Activated CD4-positive, CD25-positive, alpha-beta regulatory T cell treated with anti-CD3 and anti-CD28 coated beads, Interleukin-2, amount 50 U/mL, for 16 hours (primary cell): ENCODE measurements around the gene ASMT.
"Not testable (repeated sequence)": the region's sequence is repeated elsewhere in the genome, so short reads cannot be mapped to it uniquely, and the experiment has no call there.

Experiments used
- DNase-seq: peaks from one replicate; pipeline ENCODE4 v3.0.0-alpha.2; 2020; ENCODE audit warnings: low read depth, low spot score

Gene ASMT, protein sequence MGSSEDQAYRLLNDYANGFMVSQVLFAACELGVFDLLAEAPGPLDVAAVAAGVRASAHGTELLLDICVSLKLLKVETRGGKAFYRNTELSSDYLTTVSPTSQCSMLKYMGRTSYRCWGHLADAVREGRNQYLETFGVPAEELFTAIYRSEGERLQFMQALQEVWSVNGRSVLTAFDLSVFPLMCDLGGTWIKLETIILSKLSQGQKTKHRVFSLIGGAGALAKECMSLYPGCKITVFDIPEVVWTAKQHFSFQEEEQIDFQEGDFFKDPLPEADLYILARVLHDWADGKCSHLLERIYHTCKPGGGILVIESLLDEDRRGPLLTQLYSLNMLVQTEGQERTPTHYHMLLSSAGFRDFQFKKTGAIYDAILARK

DNA sequence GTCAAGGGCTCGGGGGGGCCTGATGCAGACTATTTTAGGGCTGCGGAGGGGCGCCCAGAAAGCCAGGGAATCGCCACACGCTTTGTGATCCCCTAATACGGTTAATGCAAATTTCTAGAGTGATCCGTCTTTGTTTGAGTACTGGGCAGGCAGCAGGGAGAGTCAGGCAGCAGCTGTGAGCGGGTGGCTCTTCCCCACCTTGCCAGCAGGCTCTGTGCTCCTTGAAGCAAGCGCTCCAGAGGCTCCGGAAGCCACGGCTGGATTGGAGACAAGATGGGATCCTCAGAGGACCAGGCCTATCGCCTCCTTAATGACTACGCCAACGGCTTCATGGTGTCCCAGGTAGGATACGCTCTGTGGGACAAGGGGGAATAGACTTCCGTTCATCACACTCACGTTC is at the start of gene ASMT:
Gene ASMT, plus strand, starts transcription at position 133 of the 400 bp plus-strand sequence. Its CDS starts 141 bp downstream, at position 274.
- DNase-seq, result no peak

DNA sequence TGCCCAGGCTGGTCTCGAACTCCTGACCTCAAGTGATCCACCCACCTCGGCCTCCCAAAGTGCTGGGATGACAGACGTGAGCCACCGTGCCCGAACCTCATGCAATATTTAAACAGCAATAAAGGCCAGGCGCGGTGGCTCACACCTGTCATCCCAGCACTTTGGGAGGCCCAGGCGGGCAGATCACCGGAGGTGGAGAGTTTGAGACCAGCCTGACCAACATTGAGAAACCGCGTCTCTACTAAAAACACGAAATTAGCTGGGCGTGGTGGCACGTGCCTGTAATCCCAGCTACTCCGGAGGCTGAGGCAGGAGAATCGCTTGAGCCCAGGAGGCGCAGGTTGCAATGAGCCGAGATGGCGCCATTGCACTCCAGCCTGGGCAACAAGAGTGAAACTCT is 40.7 kb upstream of the ASMT start:
- DNase-seq, result not testable (repeated sequence)

DNA sequence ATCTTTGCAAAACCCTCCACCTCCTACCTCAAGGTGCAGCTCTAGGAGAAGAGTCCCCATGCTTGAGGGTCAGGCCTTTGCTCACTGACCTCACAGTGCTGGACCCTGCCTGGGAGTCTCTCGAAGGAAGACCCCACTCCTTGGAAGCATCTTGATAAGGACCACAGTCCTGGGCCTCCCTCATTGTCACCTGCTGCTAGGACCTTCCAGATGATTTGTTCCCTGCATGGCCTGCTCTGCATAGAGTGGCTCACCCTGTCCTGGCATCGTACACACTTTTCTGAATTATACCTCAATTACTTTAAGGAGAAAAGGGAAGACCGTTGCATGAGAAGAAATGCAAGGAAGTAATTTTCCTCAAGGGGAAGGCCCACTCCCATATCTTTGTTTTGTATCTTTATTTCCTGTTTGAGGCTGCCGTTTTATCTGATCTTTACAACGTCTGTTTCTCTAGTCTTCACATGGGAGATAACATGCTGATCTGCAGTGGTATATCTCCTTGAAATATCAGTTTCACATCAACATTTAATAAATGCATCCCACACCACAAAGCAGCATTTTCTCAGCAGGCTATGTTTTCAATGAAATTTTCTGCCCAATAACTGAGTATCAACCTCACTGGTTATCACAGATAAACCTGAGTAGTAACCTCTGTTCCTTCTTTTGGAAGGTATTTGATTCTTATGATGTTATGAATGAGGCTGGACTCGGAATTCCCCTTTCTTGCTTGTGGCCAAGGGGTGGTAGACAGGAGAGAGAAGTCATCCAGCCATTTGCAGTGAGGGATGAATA is 38.5 kb upstream of the ASMT start:
- no peak for DNase-seq

DNA sequence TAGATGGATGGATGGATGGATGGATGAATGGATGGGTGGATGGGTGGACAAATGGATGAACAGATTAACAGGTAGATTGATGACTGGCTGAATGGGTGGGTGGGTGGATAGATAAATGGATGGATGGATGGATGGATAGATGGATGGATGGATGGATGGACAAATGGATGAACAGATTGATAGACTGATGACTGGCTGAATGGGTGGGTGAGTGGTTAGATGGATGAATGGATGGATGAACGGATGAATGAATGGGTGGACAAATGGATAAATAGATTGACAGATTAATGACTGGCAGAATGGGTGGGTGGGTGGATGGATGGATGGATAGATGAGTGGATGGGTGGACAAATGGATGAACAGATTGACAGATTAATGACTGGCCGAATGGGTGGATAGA is 37.0 kb upstream of the ASMT start:
- no peak for DNase-seq

DNA sequence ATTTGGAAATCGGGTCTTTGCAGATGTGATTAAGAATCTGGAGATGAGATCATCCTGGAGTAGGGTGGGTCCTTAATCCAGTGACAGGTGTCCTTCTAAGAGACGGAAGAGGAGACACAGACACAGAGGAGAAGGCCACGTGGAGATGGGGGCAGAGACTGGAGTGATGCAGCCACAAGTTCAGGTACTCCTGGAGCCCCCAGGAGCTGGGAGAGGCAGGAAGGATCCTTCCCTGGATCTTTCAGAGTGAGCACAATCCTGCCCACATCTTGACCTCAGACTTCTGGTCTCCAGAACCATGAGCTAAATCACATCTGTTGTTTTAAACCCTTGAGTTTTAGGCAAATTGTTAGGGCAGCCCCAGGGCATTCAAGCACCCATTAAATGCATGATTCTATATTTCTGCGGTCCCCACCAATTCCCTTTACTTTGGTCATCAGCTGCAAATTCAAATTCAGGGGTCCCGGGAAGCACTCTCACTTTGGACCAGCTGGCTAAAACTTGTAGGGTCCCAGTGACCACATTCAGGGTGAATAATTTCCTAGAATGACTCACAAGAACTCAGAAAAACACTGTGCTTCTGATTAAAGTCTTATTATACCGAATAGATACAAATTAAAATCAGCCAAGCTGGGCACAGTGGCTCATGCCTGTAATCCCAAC is 36.2 kb upstream of the ASMT start:
- no peak for DNase-seq

DNA sequence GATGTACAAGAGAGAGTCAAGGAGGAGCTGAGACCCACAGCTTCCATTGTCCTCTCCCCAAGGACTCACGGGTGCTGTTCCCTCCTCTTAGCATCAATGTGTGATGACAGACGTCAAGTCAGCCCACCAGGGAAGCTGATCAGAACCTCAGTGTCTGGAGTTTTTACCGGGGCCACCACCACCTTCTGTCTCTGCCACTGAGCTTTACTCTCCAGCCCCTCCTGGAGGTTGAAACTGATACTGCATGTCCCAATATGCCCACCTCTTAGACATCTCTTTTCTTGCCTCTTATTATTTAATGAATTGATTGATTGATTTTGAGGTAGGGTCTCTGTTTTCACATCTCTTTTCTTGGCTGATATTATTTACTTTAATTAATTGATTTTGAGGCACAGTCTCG is 33.7 kb upstream of the ASMT start:
- peak; percentile 40 for DNase-seq

DNA sequence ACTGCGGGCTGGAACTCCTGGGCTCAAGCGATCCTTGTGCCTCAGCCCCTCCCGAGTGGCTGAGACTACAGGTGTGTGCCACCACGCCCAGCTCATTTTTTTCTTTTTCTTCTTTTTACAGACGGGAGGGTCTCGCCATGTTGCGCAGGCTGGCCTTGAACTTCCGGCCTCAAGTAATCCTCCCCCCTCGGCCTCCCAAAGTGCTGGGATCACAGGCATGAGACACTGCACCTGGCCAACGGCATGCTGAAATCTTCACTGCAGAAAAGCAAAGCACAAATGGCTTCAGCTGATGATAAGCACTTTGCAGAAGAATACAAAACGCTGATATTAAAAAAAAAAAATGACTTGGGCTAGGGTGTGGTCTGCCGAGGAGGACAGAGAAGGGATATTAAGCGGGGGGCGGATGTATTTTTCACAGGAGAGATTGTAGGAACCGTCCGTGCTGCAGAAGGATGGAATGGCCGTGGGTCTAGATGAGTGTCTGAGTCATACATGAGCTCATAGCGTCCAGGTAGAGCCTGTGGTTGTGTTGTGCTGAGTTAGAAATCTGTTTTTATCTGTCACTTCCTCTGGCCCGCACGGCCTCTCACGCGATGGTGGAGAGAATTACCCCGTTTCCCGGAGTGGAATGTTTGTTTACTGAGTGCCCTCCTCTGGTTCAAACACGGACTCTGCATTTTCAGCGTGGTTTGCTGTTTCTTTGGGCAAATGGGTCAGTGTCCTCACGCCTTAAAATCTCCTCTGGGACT is 32.0 kb upstream of the ASMT start:
- peak; percentile 37 for DNase-seq

DNA sequence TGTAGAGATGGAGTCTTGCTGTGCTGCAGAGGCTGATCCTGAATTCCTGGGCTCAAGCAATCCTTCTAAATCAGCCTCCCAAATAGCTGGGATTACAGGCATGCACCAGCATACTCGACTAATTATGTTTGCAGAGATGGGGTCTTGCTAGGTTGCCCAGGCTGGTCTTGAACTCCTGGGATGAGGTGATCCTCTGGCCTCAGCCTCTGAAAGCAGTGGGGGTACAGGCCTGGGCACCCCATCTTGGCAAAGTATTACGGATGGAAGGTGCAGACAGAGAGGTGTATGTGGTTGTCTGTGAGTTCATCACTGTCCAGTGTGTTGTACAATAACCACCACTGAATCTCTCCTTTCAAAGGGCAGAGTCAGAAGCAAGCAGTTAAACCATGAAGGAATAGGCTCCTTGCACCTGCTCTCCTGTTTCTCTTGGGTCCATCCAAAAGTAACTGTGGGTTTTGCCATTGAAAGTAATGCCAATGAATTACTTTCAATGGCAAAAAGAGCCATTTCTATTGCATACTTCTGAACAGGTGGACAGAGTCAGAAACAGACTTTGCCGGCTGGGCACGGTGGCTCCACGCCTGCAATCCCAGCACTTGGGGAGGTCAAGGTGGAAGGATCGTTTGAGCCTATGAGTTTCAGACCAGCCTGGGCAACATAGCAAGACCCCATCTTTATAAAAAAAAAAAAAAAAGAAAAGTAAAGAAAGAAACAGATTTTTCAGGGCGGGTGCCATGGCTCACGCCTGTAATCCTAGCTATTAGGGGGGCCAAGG is 30.4 kb upstream of the ASMT start:
- no peak for DNase-seq

DNA sequence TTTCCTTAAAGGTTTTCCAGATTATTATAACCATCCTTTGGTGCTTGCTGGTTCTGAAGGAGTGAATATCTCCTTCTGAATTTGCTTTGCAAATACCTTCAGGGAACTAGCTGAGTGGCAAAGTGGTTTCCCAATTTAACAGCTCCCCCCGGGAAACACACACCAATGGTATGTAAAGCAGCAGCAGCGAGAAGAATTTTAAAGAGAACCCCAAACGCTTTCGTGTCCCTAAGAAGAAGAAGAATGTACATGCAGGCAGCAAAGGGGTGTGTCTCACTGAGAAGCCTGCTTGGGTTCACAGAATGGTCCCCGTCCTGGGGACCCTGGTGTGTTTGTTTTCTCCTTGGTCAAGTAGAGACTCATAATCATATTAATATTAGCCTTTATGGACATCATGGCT is 27.7 kb upstream of the ASMT start:
- DNase-seq, result no peak

DNA sequence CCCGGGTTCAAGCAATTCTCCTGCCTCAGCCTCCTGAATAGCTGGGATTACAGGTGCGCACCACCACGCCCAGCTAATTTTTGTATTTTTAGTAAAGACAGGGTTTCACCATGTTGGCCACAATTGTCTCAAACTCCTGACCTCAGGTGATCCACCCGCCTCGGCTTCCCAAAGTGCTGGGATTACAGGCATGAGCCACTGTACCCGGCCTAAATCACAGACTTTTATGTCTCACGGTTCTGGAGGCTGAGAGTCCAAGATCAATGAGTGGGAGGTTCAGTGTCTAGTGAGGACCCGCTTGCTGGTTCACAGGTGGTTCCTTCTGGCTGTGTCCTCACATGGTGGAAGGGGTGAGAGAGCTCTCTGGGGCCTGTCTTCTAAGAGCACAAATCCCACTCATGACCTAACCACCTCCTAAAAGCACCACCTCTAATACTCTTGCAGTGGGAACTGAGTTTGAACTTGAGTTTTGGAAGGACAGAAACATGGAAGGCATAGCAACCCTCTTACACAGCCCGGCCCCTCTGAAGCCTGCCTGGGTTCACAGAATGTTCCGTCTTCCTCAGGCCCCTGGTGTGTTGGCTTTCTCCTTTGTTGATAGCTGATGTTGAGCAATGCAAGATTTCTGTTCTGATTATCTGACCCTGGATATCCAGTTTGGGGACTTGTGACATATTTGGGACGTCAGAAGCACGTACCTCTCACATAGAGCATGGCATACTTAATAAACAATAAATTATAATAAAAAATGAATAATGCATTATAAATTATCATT is 25.3 kb upstream of the ASMT start:
- no peak for DNase-seq

DNA sequence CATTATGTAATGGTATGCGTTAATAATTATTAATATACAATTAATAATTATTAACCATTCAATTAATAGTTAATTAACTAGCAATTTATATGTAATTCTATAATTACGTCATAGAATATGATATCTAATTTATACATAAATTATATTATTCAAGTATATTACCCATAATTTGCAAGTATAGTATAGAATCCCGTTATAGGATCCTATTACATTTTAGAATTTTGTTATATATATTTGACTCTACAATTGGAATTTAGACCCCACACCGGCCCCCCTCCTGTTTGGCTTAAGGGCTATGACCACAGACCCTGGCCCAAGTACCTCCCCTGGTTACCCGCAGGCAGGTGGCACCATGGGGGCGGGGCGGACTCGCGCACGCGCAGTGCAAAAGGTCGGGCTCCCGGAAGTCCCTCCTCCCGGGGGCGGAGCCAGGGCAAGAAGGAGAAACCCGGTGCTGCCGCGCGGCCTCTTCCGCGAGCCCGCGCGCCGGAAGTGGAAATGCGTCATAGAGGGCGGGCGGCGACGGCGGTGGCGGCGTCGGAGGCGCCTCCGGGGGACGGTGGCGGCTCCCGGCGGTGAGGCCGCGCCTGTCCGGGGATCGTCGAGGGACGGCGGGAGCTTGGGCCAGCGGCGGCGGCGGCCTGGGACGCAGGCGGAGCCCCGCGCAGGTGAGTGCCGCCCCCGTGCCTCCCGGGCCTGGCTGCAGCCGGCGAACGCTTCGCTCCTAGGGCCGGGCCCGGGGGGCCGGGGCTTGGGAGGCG is 23.6 kb upstream of the ASMT start, which contains the start of gene AKAP17A:
Gene AKAP17A, plus strand, starts transcription at position 503 of the 761 bp plus-strand sequence. CDS start 1,859 bp downstream, outside the sequence.
- peak; percentile 97 for DNase-seq

DNA sequence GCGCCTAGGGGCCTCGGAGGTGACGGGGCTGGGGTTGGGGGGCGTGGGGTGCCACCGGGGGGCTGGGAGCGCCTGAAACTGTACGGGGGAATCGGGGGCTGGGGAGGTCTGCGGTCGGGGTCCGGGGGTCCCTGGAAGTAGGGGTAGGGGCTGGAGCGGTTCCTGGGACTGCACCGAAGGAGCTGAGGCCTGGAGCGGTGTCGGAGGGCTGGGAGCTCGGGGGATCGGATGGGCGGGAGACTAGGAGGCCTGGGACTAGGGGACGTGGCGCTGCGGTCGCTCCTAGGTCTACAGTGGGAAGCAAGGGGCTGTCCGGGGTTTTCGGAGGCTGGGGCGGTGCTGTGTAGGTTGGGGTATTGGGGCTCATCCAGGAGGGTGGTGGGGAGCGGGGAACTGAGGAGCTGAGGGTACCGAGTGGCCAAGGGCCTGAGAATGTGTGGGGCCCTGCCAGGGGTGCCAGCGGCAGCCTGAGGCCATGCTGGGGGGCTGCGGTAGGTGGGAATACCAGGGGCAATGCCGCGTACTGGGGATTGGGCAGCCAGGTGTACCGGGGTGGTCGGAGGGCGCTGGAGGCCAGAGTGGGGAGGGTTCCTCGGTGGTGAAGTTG is 22.9 kb upstream of the ASMT start:
- no peak for DNase-seq

DNA sequence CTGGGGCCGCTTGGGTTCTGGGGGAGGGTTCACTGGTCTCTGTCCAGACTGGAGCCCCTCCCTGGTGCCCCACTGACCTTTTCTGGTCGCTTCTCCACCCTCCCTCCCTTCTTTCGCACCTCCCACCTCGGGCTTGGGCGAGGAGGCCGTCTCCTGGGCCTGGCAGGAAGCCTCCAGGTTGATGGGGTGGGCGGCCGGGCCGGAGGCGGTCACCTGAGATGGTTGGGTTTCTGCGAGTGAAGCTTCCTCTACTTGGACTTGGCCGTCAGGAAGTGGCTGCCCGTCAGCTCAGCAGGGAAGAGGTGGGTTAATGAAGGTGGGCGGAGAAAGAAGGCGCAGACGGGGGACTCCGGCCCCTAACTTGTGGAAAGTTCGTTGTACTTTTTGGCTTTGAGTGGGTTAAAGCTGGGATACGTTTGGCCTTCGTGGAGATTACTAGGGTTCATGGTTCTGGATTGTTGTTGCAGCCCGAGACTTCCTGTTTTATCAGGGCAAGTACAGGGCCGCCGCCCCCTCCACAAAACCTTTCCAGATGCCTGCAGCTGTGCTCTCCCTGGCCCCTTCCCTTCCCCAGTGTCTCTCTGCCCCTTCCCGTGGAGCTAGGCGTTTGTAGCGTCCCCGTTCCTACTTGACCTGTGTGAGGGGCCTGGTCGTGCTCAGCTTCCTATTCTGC is 22.3 kb upstream of the ASMT start:
- DNase-seq, result no peak

DNA sequence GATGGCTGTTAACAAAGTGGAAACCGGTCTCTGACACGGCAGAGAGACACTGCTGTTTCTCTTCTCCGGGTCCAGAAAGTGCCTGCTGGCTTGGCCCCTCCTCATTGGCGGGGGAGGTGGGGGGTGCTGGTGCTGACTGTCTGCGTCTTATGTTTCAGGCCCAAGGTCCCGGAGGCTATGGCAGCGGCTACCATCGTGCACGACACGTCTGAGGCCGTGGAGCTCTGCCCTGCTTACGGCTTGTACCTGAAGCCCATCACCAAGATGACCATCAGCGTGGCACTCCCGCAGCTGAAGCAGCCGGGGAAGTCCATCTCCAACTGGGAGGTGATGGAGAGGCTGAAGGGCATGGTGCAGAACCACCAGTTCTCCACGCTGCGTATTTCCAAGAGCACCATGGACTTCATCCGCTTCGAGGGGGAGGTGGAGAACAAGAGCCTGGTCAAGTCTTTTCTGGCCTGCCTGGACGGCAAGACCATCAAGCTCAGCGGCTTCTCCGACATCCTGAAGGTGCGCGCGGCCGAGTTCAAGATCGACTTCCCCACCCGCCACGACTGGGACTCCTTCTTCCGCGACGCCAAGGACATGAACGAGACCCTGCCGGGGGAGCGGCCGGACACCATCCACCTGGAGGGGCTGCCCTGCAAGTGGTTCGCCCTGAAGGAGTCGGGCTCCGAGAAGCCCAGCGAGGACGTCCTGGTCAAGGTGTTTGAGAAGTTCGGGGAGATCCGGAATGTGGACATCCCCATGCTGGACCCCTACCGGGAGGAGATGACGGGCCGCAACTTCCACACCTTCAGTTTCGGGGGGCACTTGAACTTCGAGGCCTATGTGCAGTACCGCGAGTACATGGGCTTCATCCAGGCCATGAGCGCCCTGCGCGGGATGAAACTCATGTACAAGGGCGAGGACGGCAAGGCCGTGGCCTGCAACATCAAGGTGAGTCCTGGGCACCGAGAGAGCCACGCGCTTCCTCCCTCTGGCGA is 21.3 kb upstream of the ASMT start:
- no peak for DNase-seq

DNA sequence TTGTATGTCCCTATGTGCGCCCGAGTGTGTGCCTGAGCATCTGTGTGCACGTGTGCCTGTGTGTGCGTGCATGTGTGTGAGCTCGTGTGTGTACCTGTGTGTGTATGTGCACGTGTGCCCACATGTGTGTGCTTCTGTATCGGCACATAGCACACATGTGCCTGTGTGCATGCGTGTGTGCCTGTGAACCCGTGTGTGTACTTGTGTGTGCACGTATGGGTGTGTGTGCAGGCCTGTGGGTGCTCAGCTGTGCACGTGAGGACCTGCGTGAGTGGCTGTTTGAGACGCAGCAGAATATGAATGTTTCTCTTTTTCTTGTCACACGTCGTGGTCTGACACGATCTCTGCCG is 19.2 kb upstream of the ASMT start:
- DNase-seq, result no peak

DNA sequence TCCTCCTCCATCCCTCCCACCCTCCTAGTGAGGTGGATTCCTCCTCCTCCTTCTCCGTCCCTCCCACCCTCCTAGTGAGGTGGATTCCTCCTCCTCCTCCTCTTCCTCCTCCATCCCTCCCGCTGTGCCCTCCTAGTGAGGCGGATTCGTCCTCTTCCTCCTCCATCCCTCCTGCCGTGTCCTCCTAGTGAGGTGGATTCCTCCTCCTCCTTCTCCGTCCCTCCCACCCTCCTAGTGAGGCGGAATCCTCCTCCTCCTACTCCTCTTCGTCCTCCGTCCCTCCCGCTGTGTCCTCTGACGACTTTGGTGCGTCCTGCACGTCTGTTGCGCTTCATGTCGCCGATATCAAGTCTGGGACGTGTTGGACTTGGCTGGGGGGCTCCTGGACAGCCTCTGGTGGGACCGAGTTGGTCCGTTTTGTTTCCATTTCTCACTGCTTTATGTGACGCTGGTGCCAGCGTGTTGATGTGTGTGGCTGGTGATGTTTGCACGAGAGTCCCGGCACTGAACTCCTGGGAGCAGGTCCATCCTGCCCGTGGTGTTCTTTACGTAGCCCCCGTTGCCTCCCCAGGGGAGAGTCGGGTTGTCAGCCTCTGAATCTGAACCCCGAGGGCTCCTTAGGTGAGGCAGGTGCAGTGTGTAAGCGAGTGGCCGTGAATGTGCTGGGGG is 18.0 kb upstream of the ASMT start:
- no peak for DNase-seq
